ENCODE results near the gene RPL29. TPM values are rescaled to one million over a fixed set of nuclear protein-coding genes. Genes with fewer than 3 reads are reported as not detected.
A peak's percentile ranks its signal among the peaks of the same experiment; 100 is the strongest.

The RPL29 gene
- total RNA-seq, 4 donors from 2014 or later: 786 to 1,908 (median 1,382) TPM

- TF ChIP-seq CTCF (IDR thresholded peaks at IDR 0.05): no peak
- TF ChIP-seq POLR2A (IDR thresholded peaks at IDR 0.05; ENCODE audit: low read depth): no peak
- WGBS: 91% methylated on average over 6 of the region's 6 CpGs
- peak overlapping the region in 3 of 4 donors; percentile 92 to 97 (median 97) for H3K27ac ChIP-seq (replicated peaks in 1 of 4)
- peaks cover 46 to 73% (median 59%) of the 10 kb centered on the region in 4 donors for H3K4me1 ChIP-seq
- peaks cover 0 to 8% (median 6%) of the 10 kb centered on the region in 4 donors for H3K36me3 ChIP-seq
- intact Hi-C loops (cut with DNase I): no loop called here
- no peak overlapping the region for H3K4me3 ChIP-seq
- H3K27me3 ChIP-seq: no peaks in the 10 kb centered on the region
- DNase-seq (ENCODE audit: extremely low spot score): no peak
- no peaks in the 10 kb centered on the region for H3K9me3 ChIP-seq
These were observed 26.6 kb downstream of the RPL29 start for GRCh38 chr3:51968883-51969678.

GRCh38 chr3:51968170-51968775, 27.4 kb downstream of the RPL29 start:
- Histone ChIP-seq H3K27me3 (no peaks in the 10 kb centered on the region), H3K36me3 (peaks cover 0 to 8% (median 6%) of the 10 kb centered on the region in 4 donors), H3K4me3 (peak overlapping the region; percentile 77 to 98 (median 95)), H3K27ac (replicated peaks in 1 of 4) (peak overlapping the region; percentile 92 to 97 (median 97)), H3K9me3 (no peaks in the 10 kb centered on the region), H3K4me1 (peaks cover 50 to 73% (median 58%) of the 10 kb centered on the region in 4 donors)
- intact Hi-C loops (cut with DNase I): no loop called here
- 14% methylated on average over 10 of the region's 11 CpGs for WGBS
- DNase-seq (ENCODE audit: extremely low spot score): no peak
- TF ChIP-seq EP300 (IDR thresholded peaks at IDR 0.05): no peak
- TF ChIP-seq POLR2A (IDR thresholded peaks at IDR 0.05; ENCODE audit: low read depth): no peak
- no peak for TF ChIP-seq POLR2AphosphoS5 (IDR thresholded peaks at IDR 0.05)

GRCh38 chr3:51967384-51968169, 28.1 kb downstream of the RPL29 start, which contains the start of gene PCBP4:
Gene PCBP4 (minus strand): TSS chr3:51967454. CDS start chr3:51961240, 6,214 bp downstream.
- 0% methylated on average over 3 of the region's 90 CpGs for WGBS

GRCh38 chr3:51966922-51967383, 28.7 kb downstream of the RPL29 start:
- Histone ChIP-seq H3K4me3 (peak overlapping the region; percentile 77 to 98 (median 95)), H3K9me3 (no peaks in the 10 kb centered on the region), H3K27ac (replicated peaks in 1 of 4) (peak overlapping the region; percentile 92 to 97 (median 97)), H3K4me1 (peaks cover 46 to 69% (median 61%) of the 10 kb centered on the region in 4 donors), H3K27me3 (no peaks in the 10 kb centered on the region), H3K36me3 (peaks cover 0 to 8% (median 6%) of the 10 kb centered on the region in 4 donors)
- no peak for TF ChIP-seq POLR2A (IDR thresholded peaks at IDR 0.05; ENCODE audit: low read depth)
- intact Hi-C loops (cut with DNase I): no loop called here
- no peak for DNase-seq (ENCODE audit: extremely low spot score)
- 9% methylated on average over 14 of the region's 33 CpGs for WGBS

More at GRCh38 chr3:51967384-51968169, 28.1 kb downstream of the RPL29 start, which contains the start of gene PCBP4:
- H3K9me3 ChIP-seq: no peaks in the 10 kb centered on the region
- DNase-seq (ENCODE audit: extremely low spot score): no peak
- intact Hi-C loops (cut with DNase I): no loop called here
- H3K4me1 ChIP-seq: peaks cover 46 to 73% (median 57%) of the 10 kb centered on the region in 4 donors
- no peaks in the 10 kb centered on the region for H3K27me3 ChIP-seq
- peak within 1 kb of the TSS; percentile 92 to 97 (median 97) for H3K27ac ChIP-seq (replicated peaks in 1 of 4)
- TF ChIP-seq EP300 (IDR thresholded peaks at IDR 0.05) (no peak), POLR2A (IDR thresholded peaks at IDR 0.05; ENCODE audit: low read depth) (peak; percentile 51), POLR2AphosphoS5 (IDR thresholded peaks at IDR 0.05) (peak; percentile 48 to 84), CTCF (IDR thresholded peaks at IDR 0.05) (no peak)
- H3K4me3 ChIP-seq: peak within 1 kb of the TSS; percentile 77 to 98 (median 95)
- peaks cover 0 to 8% (median 6%) of the 10 kb centered on the region in 4 donors for H3K36me3 ChIP-seq

GRCh38 chr3:51966486-51966885, 29.2 kb downstream of the RPL29 start:
- peak overlapping the region; percentile 77 to 98 (median 95) for H3K4me3 ChIP-seq
- DNase-seq (ENCODE audit: extremely low spot score): no peak
- no peaks in the 10 kb centered on the region for H3K9me3 ChIP-seq
- TF ChIP-seq POLR2AphosphoS5 (IDR thresholded peaks at IDR 0.05) (no peak), EP300 (IDR thresholded peaks at IDR 0.05) (no peak), POLR2A (IDR thresholded peaks at IDR 0.05; ENCODE audit: low read depth) (no peak), CTCF (IDR thresholded peaks at IDR 0.05) (no peak)
- WGBS: 70% methylated on average over 2 of the region's 5 CpGs
- intact Hi-C loops (cut with DNase I): no loop called here
- H3K4me1 ChIP-seq: peaks cover 46 to 72% (median 61%) of the 10 kb centered on the region in 4 donors
- H3K27me3 ChIP-seq: no peaks in the 10 kb centered on the region
- H3K36me3 ChIP-seq: peaks cover 0 to 8% (median 6%) of the 10 kb centered on the region in 4 donors
- H3K27ac ChIP-seq (replicated peaks in 1 of 4): peak overlapping the region; percentile 92 to 97 (median 97)

Data from esophagus muscularis mucosa (tissue), 4 donors.